ENCODE measurements around the gene MEIS2.

Gene MEIS2

DNA sequence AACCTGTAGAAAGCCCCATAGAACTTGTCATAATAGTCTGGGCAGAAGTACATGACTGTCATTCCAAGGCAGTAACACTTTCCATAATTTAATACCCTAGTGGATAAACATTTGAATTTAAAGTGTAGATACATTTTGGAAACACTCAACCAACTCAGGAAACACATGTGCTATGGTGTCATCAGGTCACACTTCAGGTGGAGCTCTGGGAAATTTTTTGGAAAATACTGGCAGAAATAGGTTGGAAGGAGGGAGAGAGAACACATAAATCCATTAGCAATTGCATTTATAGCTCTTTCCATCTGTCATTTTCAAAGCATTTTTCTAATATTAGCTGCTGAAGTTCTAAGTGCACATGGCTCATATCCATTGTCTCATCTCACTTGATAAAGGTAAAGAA, 135.7 kb downstream of the MEIS2 start:
- H3K4me3 ChIP-seq (ENCODE audit: low read length in 2 of 2), result no peak overlapping the region

DNA sequence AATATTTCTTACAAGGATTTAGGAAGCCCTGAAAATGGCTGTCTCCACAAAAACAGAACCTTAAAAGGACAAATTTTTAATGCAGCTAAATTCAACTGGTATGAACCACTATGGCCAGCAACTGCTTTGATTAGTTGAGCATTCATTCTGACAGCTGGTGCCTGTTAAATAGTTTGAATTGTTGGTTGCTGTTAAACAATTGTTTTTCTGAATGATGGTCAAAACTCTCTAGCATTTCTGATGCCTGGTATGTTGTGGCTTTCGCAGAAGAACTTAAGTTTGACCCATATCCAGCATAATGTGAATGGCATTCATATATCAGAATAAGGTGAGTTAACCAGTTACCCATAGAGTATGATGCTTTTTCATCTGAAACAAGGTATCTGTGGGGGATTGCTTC, 138.4 kb downstream of the MEIS2 start:
- no peak overlapping the region for H3K4me3 ChIP-seq (ENCODE audit: low read length in 2 of 2)
- no peaks in the 10 kb centered on the region for H3K9me3 ChIP-seq (ENCODE audit: control insufficient read depth in 2 of 2, low read length in 2 of 2)
- H3K27me3 ChIP-seq (ENCODE audit: control insufficient read depth in 1 of 2, insufficient read depth in 2 of 2, low read length in 2 of 2), result no peaks in the 10 kb centered on the region
- no peaks in the 10 kb centered on the region for H3K36me3 ChIP-seq (ENCODE audit: control insufficient read depth in 2 of 2, insufficient read depth in 2 of 2, low read length in 2 of 2)
- H3K9ac ChIP-seq (ENCODE audit: low read length in 2 of 2), result no peak overlapping the region
- no peak overlapping the region for H3K27ac ChIP-seq (ENCODE audit: low read length)
- no peaks in the 10 kb centered on the region for H3K4me1 ChIP-seq (ENCODE audit: control insufficient read depth, insufficient read depth, low read length)

More for the DNA sequence above, 135.7 kb downstream of the MEIS2 start:
- Histone ChIP-seq H3K27ac (ENCODE audit: low read length) (no peak overlapping the region), H3K9me3 (ENCODE audit: control insufficient read depth in 2 of 2, low read length in 2 of 2) (no peaks in the 10 kb centered on the region), H3K36me3 (ENCODE audit: control insufficient read depth in 2 of 2, insufficient read depth in 2 of 2, low read length in 2 of 2) (peaks cover 0 to 4% of the 10 kb centered on the region in 2 donors), H3K4me1 (ENCODE audit: control insufficient read depth, insufficient read depth, low read length) (no peaks in the 10 kb centered on the region), H3K9ac (ENCODE audit: low read length in 2 of 2) (no peak overlapping the region), H3K27me3 (ENCODE audit: control insufficient read depth in 1 of 2, insufficient read depth in 2 of 2, low read length in 2 of 2) (no peaks in the 10 kb centered on the region)

DNA sequence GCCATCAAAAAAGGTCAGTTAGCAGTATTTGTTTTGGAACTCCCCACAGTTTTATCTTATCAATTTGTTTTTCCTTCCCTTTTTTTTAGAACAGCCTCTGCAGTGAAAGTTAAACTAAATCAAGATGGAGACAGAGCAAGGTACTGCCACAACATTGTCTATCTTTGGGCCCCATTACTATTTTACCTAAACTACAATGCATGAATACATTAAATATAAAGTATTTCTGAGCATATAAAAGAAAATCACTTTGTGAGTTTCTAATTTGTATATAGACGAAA, 139.5 kb downstream of the MEIS2 start:
- Histone ChIP-seq H3K4me3 (ENCODE audit: low read length in 2 of 2) (no peak overlapping the region), H3K36me3 (ENCODE audit: control insufficient read depth in 2 of 2, insufficient read depth in 2 of 2, low read length in 2 of 2) (no peaks in the 10 kb centered on the region), H3K27ac (ENCODE audit: low read length) (no peak overlapping the region), H3K9me3 (ENCODE audit: control insufficient read depth in 2 of 2, low read length in 2 of 2) (no peaks in the 10 kb centered on the region), H3K9ac (ENCODE audit: low read length in 2 of 2) (no peak overlapping the region), H3K27me3 (ENCODE audit: control insufficient read depth in 1 of 2, insufficient read depth in 2 of 2, low read length in 2 of 2) (no peaks in the 10 kb centered on the region), H3K4me1 (ENCODE audit: control insufficient read depth, insufficient read depth, low read length) (no peaks in the 10 kb centered on the region)

DNA sequence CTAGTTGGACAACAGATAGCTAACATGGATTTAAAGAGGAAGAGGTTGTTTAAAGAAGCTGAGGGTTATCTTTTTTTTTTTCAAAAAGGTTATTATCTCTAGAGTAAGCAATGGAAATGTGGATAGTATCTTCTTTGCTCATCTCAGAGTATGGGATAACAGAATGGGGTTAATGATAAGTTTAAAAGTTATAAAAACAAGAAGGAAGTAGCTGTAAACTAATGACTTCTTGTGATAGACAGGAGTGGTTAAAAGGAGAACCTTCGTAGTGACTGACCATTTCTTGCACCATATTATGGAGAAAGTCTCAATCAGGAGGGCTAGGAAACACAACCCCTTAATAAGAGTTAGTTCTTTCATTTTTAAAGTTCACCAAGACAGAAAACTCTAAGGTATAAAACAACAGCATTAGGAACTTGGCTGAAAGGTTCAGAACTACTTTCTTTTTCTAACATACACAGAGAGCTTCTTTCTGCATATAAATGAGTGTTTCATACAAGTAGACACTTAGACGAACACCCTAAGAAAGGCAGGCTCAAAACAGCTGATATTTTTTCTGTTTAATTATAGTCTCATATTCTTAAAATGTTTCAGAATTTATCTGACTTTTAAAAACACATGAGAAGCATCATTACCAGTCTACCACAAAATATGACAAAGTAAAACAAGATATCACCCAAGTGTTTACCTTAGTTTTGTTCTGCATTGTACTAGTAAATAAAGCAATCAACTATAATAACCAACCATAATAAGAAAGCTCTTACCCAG, 140.0 kb downstream of the MEIS2 start:
- Histone ChIP-seq H3K36me3 (ENCODE audit: control insufficient read depth in 2 of 2, insufficient read depth in 2 of 2, low read length in 2 of 2) (no peaks in the 10 kb centered on the region), H3K9me3 (ENCODE audit: control insufficient read depth in 2 of 2, low read length in 2 of 2) (no peaks in the 10 kb centered on the region), H3K4me3 (ENCODE audit: low read length in 2 of 2) (no peak overlapping the region), H3K4me1 (ENCODE audit: control insufficient read depth, insufficient read depth, low read length) (no peaks in the 10 kb centered on the region), H3K27ac (ENCODE audit: low read length) (no peak overlapping the region), H3K27me3 (ENCODE audit: control insufficient read depth in 1 of 2, insufficient read depth in 2 of 2, low read length in 2 of 2) (no peaks in the 10 kb centered on the region), H3K9ac (ENCODE audit: low read length in 2 of 2) (no peak overlapping the region)

DNA sequence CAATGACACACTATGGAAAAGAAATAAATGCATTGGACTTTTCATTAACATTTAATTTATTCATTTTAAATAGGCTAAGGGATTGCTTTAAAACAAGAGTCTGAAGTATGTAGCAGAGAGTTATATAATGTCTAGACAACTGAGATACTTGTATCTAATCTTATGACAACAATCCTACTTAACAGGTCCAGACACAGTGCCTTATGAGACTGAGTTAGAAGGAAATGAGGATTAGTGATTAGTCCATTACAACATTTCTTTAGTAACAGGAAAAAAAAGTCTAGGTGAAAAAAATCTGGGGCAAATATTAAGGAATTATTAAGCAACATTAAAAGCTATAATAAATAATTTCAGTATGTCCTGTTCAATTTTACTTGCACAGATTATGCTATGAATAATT, 140.6 kb downstream of the MEIS2 start:
- Histone ChIP-seq H3K27ac (ENCODE audit: low read length) (no peak overlapping the region), H3K9me3 (ENCODE audit: control insufficient read depth in 2 of 2, low read length in 2 of 2) (no peaks in the 10 kb centered on the region), H3K27me3 (ENCODE audit: control insufficient read depth in 1 of 2, insufficient read depth in 2 of 2, low read length in 2 of 2) (no peaks in the 10 kb centered on the region), H3K36me3 (ENCODE audit: control insufficient read depth in 2 of 2, insufficient read depth in 2 of 2, low read length in 2 of 2) (no peaks in the 10 kb centered on the region), H3K4me1 (ENCODE audit: control insufficient read depth, insufficient read depth, low read length) (no peaks in the 10 kb centered on the region), H3K9ac (ENCODE audit: low read length in 2 of 2) (no peak overlapping the region), H3K4me3 (ENCODE audit: low read length in 2 of 2) (no peak overlapping the region)

DNA sequence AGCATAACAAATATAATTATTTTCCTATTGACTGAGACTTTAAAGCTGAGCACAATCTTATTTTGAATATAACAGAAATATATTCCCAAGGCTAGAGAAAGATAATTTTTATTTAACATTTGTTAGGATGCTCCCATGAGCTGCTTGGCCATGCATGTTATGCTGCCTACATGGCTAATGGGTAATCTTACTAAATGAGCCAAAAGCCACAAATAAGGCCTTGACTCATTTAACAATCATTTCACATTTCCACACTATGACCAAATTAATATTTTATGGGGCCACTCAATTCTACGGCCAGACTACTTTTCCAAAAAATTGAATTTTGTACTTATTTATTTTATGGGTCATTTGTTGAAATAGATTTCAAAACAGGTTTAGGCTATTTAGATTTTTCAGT, 141.7 kb downstream of the MEIS2 start:
- H3K4me1 ChIP-seq (ENCODE audit: control insufficient read depth, insufficient read depth, low read length), result no peaks in the 10 kb centered on the region
- H3K27ac ChIP-seq (ENCODE audit: low read length), result no peak overlapping the region
- H3K27me3 ChIP-seq (ENCODE audit: control insufficient read depth in 1 of 2, insufficient read depth in 2 of 2, low read length in 2 of 2), result no peaks in the 10 kb centered on the region
- no peaks in the 10 kb centered on the region for H3K36me3 ChIP-seq (ENCODE audit: control insufficient read depth in 2 of 2, insufficient read depth in 2 of 2, low read length in 2 of 2)
- no peaks in the 10 kb centered on the region for H3K9me3 ChIP-seq (ENCODE audit: control insufficient read depth in 2 of 2, low read length in 2 of 2)
- H3K4me3 ChIP-seq (ENCODE audit: low read length in 2 of 2), result no peak overlapping the region
- H3K9ac ChIP-seq (ENCODE audit: low read length in 2 of 2), result no peak overlapping the region

DNA sequence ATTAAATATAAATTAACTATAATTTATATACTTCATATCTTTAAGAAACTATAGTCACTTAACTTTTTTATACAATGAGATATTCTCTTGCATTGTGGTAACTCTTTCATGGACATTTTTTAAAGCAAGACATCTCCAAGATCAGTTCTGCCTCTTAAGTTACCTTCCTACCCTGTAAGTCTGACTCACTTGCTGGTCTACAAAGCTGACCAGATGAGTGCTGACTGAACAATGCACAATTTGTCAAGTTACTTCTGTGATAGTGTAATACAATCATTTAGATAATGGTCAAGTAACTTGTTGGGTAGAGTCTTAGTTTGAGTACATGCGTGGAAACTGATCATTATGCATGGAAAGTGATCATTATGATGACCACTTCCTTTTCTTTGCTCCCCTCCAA, 145.9 kb downstream of the MEIS2 start:
- H3K36me3 ChIP-seq (ENCODE audit: control insufficient read depth in 2 of 2, insufficient read depth in 2 of 2, low read length in 2 of 2), result no peaks in the 10 kb centered on the region
- H3K9me3 ChIP-seq (ENCODE audit: control insufficient read depth in 2 of 2, low read length in 2 of 2), result no peaks in the 10 kb centered on the region
- H3K4me3 ChIP-seq (ENCODE audit: low read length in 2 of 2), result no peak overlapping the region
- no peaks in the 10 kb centered on the region for H3K4me1 ChIP-seq (ENCODE audit: control insufficient read depth, insufficient read depth, low read length)
- no peak overlapping the region for H3K9ac ChIP-seq (ENCODE audit: low read length in 2 of 2)
- no peak overlapping the region for H3K27ac ChIP-seq (ENCODE audit: low read length)
- no peaks in the 10 kb centered on the region for H3K27me3 ChIP-seq (ENCODE audit: control insufficient read depth in 1 of 2, insufficient read depth in 2 of 2, low read length in 2 of 2)

DNA sequence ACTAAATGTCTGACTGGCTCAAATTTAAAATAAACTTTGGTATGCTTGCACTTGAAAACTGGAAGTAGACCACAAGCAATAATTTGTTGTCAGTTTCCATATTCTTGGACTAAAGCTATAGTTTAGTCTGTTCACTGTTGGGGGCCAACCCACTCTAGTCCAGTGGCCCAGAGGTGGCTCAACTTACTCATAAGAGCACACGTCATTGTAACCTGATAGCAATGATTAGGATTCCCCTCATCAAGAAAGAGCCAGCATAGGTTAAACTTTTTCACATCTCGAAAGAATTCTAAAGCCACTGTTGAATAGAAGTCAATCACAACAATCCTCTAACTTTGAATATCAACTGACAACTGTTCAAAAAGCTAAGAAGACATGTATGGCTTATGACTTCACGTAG, 147.0 kb downstream of the MEIS2 start:
- no peak overlapping the region for H3K27ac ChIP-seq (ENCODE audit: low read length)

DNA sequence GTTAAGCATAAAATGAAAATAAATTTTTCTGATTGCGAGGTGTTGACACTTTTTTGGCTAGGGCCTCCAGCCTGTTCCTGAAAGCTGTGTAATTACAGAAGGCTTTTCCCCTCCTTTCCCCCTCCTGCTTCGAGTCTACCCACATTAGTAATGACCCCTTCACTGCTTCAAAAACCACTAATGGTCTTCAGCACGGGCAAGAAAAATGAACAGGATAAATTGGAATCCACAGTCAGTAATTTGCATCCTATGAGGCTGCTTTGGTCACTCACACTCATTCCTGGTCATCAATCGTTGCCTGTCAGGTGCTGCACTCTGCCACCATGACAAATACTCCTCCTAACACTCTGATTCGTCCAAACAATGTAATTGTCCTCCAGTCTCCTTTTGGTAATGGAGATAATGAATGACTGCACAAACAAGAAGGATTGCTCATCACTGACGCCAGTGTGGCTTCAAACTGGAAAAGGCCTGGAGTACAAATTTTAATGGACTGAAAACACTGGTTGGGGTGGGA, 148.6 kb downstream of the MEIS2 start:
- H3K4me3 ChIP-seq (ENCODE audit: low read length in 2 of 2), result no peak overlapping the region
- H3K9ac ChIP-seq (ENCODE audit: low read length in 2 of 2), result no peak overlapping the region
- H3K9me3 ChIP-seq (ENCODE audit: control insufficient read depth in 2 of 2, low read length in 2 of 2), result no peaks in the 10 kb centered on the region
- no peaks in the 10 kb centered on the region for H3K27me3 ChIP-seq (ENCODE audit: control insufficient read depth in 1 of 2, insufficient read depth in 2 of 2, low read length in 2 of 2)
- peaks cover 2 to 4% of the 10 kb centered on the region in 2 donors for H3K36me3 ChIP-seq (ENCODE audit: control insufficient read depth in 2 of 2, insufficient read depth in 2 of 2, low read length in 2 of 2)
- H3K27ac ChIP-seq (ENCODE audit: low read length), result no peak overlapping the region
- H3K4me1 ChIP-seq (ENCODE audit: control insufficient read depth, insufficient read depth, low read length), result no peaks in the 10 kb centered on the region

More for the DNA sequence above, 147.0 kb downstream of the MEIS2 start:
- no peaks in the 10 kb centered on the region for H3K4me1 ChIP-seq (ENCODE audit: control insufficient read depth, insufficient read depth, low read length)
- no peak overlapping the region for H3K9ac ChIP-seq (ENCODE audit: low read length in 2 of 2)
- H3K36me3 ChIP-seq (ENCODE audit: control insufficient read depth in 2 of 2, insufficient read depth in 2 of 2, low read length in 2 of 2), result peaks cover 0 to 4% of the 10 kb centered on the region in 2 donors
- H3K9me3 ChIP-seq (ENCODE audit: control insufficient read depth in 2 of 2, low read length in 2 of 2), result no peaks in the 10 kb centered on the region
- H3K27me3 ChIP-seq (ENCODE audit: control insufficient read depth in 1 of 2, insufficient read depth in 2 of 2, low read length in 2 of 2), result no peaks in the 10 kb centered on the region
- H3K4me3 ChIP-seq (ENCODE audit: low read length in 2 of 2), result no peak overlapping the region

DNA sequence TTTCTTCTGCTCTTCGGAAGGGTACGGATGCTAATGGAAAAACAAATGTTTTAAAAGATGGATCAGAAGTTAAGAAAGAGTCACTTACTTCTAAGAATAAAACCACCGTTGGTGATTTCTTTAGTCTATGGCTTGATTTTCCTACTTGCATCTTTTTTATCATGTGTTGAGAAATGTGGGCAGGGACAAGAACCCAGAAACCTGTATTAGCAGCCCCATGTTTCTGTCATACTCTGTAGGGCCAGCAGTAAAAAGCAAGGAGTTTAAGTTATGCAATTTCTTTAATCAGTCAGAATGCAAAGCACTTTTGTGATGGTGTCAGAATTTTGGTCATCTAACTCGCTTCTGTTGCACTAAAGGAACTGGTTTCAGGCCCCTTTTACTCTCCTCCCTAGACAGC, 150.0 kb downstream of the MEIS2 start:
- Histone ChIP-seq H3K4me3 (ENCODE audit: low read length in 2 of 2) (no peak overlapping the region), H3K27ac (ENCODE audit: low read length) (no peak overlapping the region), H3K4me1 (ENCODE audit: control insufficient read depth, insufficient read depth, low read length) (no peaks in the 10 kb centered on the region), H3K9ac (ENCODE audit: low read length in 2 of 2) (no peak overlapping the region), H3K27me3 (ENCODE audit: control insufficient read depth in 1 of 2, insufficient read depth in 2 of 2, low read length in 2 of 2) (no peaks in the 10 kb centered on the region), H3K9me3 (ENCODE audit: control insufficient read depth in 2 of 2, low read length in 2 of 2) (no peaks in the 10 kb centered on the region), H3K36me3 (ENCODE audit: control insufficient read depth in 2 of 2, insufficient read depth in 2 of 2, low read length in 2 of 2) (peaks cover 2 to 4% of the 10 kb centered on the region in 2 donors)

DNA sequence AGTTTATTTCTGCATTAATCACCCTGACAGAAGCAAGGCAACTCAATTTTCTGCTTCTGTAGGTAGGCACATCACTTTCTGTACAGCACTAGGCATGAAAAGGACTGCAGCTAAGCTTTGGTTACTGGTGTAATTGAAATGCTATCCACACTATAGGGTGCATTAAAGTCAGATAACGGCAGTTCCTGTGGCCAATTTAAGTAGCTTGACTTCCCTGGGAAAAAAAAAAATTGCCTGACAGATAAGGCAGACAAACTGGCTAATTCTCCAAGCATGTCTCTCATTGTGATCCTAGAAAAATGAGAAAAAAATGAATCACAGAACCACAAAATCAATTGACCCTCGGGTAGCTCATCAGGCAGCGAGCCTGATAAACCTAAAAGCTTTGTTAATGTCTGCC, 151.4 kb downstream of the MEIS2 start:
- no peak overlapping the region for H3K27ac ChIP-seq (ENCODE audit: low read length)
- H3K4me1 ChIP-seq (ENCODE audit: control insufficient read depth, insufficient read depth, low read length), result no peaks in the 10 kb centered on the region
- no peaks in the 10 kb centered on the region for H3K27me3 ChIP-seq (ENCODE audit: control insufficient read depth in 1 of 2, insufficient read depth in 2 of 2, low read length in 2 of 2)
- H3K9me3 ChIP-seq (ENCODE audit: control insufficient read depth in 2 of 2, low read length in 2 of 2), result no peaks in the 10 kb centered on the region
- peaks cover 2 to 4% of the 10 kb centered on the region in 2 donors for H3K36me3 ChIP-seq (ENCODE audit: control insufficient read depth in 2 of 2, insufficient read depth in 2 of 2, low read length in 2 of 2)
- H3K9ac ChIP-seq (ENCODE audit: low read length in 2 of 2), result no peak overlapping the region
- no peak overlapping the region for H3K4me3 ChIP-seq (ENCODE audit: low read length in 2 of 2)

All from stomach smooth muscle (tissue), 2 donors.